Brain pericyte (primary cell): ENCODE data around the gene UBTD1.
"Not testable (repeated sequence)": the region's sequence is repeated elsewhere in the genome, so short reads cannot be mapped to it uniquely, and the experiment has no call there.

Experiments used
- DNase-seq: peaks from one replicate; pipeline ENCODE4 v3.0.0-alpha.2; 2012; ENCODE audit warnings: low read depth, low spot score

Gene UBTD1

DNA sequence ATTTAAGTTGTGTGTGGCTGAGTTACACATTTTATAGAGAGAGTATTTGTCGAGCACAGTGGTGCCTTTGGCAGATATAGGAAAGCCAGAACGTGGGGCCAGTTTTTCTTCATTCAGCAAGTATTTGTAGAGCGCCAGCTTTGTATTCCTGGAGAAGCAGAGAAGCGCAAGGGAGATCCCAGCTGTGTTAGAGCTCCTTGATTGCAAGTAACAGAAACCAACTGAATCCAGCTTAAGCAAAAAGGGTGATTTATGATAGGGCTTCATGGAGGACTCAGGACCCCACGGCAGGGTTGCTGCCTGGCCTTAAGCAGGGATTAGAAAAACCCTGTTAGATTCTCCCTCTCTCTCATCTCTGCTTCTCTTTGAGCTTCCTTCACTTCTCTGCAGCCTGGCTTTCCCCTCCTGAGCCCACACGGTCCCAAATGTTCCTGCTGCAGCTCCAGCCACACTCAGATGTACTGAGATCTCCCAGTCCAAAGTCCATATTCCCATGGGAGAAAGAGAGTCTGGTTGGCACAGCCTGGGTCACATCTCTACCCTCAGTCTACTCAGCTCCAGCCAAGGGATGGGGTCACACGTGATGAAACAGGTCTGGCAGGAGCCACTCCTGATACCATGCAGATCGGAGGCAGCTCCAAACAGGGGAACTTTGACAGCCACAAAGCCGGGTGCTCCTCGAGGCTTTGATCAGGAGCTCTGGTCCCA, 16.7 kb downstream of the UBTD1 start:
- no peak for DNase-seq

DNA sequence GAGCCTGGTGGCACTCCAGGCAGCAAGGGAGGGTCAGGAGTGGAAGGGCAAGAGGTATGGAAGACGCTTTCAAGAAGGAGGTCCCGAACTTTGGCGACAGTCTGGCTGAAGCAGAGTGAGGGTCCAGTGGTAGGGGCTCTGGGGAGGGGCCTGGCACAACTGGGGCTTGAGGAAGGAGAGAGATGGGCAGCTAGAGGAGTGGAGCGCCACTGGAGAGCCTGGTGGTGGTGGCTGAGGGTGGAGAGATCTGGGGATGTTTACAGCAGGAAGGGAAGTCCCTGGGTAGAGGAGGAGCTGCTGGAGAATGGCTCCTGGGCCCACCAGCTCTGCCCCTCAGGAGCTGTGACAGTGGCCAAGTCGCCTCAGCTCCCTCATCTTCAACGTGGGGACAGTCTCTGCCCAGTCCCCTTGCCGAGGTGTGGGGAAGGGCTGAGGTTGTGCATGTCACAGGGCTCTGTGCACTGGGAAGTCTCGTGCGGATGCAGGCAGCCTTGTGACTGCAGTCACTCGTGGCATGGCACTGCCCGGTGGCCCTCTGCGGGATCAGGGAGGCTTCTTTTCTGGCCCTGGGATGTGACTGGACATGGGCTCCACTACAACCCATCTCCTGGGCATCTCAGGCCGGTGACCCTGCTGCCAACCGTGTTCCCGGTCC, 18.5 kb downstream of the UBTD1 start:
- no peak for DNase-seq

DNA sequence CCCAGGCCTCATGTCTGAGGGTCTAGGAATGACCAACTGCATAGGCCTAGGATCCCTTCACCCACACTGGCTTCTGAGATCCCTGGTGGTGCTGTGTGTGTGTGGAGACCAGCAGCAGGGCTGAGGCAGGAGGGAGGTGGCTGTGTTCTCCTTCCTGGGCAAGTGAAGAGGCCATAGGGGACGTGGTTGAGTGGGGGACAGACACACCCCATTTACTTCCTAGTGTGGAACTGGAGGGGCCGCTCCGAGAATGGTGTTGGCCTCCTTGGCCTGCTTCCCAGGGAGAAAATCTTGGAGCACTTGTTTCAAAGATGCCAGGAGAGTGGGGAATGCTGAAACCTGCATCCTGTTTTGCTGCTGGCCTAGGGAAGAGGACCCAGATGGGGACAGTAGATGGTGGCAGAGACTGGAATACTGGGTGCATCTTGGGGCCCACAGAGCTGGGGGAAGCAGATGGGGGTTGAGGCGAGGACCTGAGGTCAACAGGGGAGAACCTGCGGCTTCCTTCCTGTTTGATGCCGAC, 19.1 kb downstream of the UBTD1 start:
- DNase-seq: no peak

GRCh38 chr10:97518301-97519043, 19.7 kb downstream of the UBTD1 start:
- DNase-seq: no peak

GRCh38 chr10:97519342-97519741, 20.6 kb downstream of the UBTD1 start:
- no peak for DNase-seq

DNA sequence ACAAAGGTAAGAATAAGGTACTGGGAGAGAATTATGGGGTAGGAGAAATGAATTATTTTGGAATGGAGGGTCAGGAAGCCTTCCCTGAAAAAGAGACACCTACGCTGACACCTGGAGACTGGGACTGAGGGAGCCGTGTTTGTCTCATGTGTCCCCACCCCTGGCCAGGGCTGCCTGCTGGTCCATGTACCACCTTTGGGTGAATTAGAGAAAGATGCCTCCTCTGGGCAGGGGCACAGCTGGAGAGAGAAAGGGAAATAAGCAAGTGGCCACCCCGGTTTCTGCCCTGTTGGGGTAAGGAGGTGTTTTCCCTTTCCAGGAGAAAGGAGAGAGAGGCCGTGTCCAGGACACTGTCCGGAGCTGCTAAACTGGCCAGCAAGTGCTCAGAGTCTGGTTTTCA, 21.8 kb downstream of the UBTD1 start:
- DNase-seq: no peak

GRCh38 chr10:97520978-97521761, 22.4 kb downstream of the UBTD1 start:
- no peak for DNase-seq

- no peak for DNase-seq
Measured at GRCh38 chr10:97522071-97522470, 23.3 kb downstream of the UBTD1 start.

GRCh38 chr10:97522937-97523336, 24.2 kb downstream of the UBTD1 start:
- DNase-seq: no peak

DNA sequence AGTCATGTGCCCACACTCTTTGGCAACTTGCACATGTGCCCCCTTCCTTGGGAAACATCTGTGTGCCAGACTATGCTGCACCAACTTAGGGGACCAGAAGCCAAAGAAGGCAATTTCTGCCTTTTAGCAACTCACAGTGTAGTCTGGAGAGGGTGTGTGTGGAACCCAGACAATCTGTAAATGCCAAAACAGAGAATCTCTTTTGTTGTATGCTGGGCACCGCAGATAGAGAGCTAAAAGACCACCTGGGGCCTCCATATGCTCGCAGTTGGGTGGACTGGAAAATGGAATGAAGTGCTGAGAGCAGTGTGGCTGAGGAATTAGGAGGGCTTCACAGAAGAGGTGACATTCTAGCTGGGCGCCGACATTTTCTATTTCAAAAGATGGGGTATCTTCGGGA, 26.4 kb downstream of the UBTD1 start:
- no peak for DNase-seq

GRCh38 chr10:97525683-97526110, 27.0 kb downstream of the UBTD1 start:
- no peak for DNase-seq

GRCh38 chr10:97528876-97529275, 30.2 kb downstream of the UBTD1 start:
- not testable (repeated sequence) for DNase-seq

DNA sequence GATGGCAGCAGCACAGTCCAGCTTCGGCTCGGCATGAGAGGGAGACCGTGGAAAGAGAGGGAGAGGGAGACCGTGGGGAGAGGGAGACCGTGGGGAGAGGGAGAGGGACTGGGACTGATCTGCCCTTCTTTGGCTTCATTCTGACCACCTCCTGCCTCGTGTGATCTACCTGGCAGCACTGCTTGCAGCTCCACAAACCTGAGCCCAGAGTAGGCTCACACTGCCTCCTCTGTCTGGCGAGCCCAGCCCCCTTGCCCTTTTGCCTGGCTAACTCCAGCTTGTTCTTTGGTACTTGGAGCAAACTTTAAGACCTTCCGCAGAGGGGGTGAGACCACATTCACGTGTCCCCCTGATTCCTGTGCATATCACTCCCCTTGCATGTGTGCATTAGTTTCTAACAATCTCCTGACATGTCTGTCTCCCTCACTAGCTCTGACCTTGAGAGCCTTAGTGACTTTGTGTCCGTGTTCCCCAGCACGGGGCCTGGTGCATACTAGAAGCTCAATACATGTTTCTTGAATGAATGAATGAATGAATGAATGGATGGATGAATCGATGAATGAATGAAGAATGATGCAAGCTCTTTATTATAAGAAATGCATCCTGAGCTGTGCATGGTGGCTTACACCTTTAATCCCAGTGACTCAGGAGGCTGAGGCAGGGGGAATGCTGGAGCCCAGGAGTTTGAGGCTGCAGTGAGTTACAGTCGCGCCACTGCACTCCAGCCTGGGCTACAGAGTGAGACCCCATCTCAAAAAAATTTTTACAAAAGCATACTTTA, 31.2 kb downstream of the UBTD1 start:
- DNase-seq: no peak

DNA sequence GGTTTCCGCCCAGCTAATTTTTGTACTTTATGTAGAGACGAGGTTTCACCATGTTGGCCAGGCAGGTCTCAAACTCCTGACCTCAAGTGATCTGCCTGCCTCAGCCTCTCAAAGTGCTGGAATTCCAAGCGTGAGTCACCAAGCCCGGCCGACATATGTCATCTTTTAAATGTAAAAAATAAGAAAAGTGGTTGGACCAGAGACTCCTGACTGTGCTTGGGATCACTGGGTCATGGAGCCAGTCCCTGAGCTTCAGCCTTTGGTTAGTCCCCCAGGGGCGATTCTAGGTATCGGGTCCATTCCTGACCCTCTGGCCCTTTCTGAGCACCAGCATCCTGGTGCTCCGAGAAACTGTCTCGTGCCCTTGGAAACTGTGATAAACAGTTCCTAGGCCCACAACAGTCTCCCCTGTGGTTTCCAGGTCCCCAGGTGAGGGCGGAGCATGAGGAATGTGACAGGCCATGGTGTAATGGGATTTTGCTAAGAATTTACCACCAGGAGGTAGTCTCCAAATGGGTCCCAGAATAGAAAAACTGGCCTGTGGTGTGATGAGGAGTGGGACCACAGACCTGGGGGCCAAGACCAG, 32.8 kb downstream of the UBTD1 start:
- no peak for DNase-seq

- peak; percentile 64 for DNase-seq
Measured at GRCh38 chr10:97532935-97533671, 34.4 kb downstream of the UBTD1 start.

DNA sequence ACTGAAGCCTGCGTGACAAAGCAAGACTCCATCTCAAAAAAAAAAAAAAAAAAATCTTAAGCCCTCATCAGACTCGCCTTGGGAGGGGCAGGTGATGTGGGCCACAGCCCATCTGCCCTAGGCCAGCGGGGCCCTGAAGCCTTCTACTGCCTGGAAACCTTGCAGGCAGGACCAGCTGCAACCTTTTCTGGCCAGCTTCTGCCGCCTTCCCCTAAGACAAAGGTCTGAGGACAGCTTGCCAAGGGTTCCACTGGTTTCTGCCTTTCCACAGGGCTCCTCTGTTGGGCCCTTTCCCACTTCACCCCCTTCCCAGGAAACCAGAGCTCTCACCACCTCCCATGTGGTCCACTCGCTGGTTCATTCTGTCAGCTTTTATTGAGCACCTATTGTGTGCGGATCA, 35.2 kb downstream of the UBTD1 start:
- no peak for DNase-seq

DNA sequence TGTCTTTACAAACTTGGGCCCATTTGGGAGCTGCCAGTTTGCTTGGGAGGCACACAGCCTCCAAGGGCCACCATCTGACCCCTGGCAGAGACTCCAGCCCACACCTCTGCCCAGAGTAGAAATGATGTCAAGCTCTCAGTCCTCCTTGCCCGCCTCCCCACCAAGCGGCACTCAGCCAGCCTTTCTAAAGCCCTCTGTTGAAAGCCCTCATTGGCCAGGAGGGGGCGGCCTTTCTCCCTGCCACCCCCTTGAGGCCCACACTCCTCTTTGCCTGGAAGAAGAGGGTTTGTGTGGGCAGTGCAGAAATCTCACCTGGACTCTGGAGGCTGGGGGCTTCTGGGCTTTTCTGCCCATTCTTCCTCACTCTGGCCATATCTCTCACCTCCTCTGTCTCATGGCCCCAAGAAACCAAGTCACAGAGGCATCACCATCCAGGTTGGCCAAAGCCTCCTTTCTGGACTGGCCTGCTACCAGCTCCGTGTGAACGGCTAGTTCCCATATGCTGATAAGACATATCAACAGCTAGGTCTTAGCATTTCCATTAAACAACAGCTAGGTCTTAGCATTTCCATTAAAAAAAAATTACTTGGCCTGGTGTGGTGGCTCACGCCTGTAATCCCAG, 36.1 kb downstream of the UBTD1 start:
- DNase-seq: no peak

- DNase-seq: no peak
Measured at GRCh38 chr10:97537186-97537869, 38.6 kb downstream of the UBTD1 start.

DNA sequence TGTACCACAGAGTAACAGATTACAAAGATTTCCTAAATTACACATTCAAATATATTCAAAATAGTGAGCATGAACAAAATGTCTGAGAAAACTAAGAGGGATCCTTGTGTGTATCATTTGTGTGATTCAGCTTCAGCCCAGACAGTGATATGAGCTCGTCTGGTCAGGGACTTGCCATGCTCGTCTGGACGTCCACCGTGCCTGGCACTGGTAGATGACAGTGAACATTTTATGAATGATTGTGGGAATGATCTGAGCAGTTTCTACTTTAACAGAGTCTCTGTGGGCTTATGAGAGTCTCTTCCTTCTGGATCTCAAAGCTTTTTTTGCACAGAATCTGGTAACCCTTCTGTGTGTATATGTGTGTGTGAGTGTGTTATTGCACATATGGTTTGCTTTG, 39.7 kb downstream of the UBTD1 start:
- no peak for DNase-seq
